ENCODE measurements around the gene ELAC1. TPM values are rescaled to one million over a fixed set of nuclear protein-coding genes. Genes with fewer than 3 reads are reported as not detected.

ELAC1 gene
- total RNA-seq, 4 donors from 2014 or later = 9.3 to 23.5 (median 16.3) TPM

- intact Hi-C loops (cut with DNase I) = loop anchor here (10.0 kb wide), 2 partner anchors 64 to 144 kb away; partner anchors contain the start of gene ELAC1
- 85 to 87% methylated on average over 4 of the region's 4 CpGs for WGBS, 2 donors
- Histone ChIP-seq H3K36me3 (no peaks in the 10 kb centered on the region), H3K4me1 (peaks cover 9 to 23% of the 10 kb centered on the region in 2 donors), H3K27me3 (no peaks in the 10 kb centered on the region), H3K9me3 (no peaks in the 10 kb centered on the region), H3K4me3 (replicated peaks in 1 of 3) (no peak overlapping the region), H3K27ac (no peak overlapping the region)
- no peak for TF ChIP-seq POLR2A (IDR thresholded peaks at IDR 0.05)
- TF ChIP-seq, protein P1, sequence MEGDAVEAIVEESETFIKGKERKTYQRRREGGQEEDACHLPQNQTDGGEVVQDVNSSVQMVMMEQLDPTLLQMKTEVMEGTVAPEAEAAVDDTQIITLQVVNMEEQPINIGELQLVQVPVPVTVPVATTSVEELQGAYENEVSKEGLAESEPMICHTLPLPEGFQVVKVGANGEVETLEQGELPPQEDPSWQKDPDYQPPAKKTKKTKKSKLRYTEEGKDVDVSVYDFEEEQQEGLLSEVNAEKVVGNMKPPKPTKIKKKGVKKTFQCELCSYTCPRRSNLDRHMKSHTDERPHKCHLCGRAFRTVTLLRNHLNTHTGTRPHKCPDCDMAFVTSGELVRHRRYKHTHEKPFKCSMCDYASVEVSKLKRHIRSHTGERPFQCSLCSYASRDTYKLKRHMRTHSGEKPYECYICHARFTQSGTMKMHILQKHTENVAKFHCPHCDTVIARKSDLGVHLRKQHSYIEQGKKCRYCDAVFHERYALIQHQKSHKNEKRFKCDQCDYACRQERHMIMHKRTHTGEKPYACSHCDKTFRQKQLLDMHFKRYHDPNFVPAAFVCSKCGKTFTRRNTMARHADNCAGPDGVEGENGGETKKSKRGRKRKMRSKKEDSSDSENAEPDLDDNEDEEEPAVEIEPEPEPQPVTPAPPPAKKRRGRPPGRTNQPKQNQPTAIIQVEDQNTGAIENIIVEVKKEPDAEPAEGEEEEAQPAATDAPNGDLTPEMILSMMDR (IDR thresholded peaks at IDR 0.05) = no peak
- no peak for DNase-seq
Observed at GRCh38 chr18:51028201-51028805, 60.5 kb downstream of the ELAC1 start.

GRCh38 chr18:51029378-51029693, 61.5 kb downstream of the ELAC1 start:
- no peaks in the 10 kb centered on the region for H3K36me3 ChIP-seq
- H3K9me3 ChIP-seq = no peaks in the 10 kb centered on the region
- intact Hi-C loops (cut with DNase I) = loop anchor here (10.0 kb wide), 2 partner anchors 65 to 145 kb away; partner anchors contain the start of gene ELAC1
- no peaks in the 10 kb centered on the region for H3K27me3 ChIP-seq
- DNase-seq = no peak
- H3K4me1 ChIP-seq = peaks cover 9 to 33% of the 10 kb centered on the region in 2 donors
- 10 to 12% methylated on average over 10 of the region's 10 CpGs for WGBS, 2 donors
- peak overlapping the region; percentile 95 to 97 (median 96) for H3K27ac ChIP-seq
- TF ChIP-seq POLR2A (IDR thresholded peaks at IDR 0.05) = no peak
- TF ChIP-seq, protein P1 (IDR thresholded peaks at IDR 0.05) = no peak
- peak overlapping the region; percentile 19 to 73 (median 31) for H3K4me3 ChIP-seq (replicated peaks in 1 of 3)

GRCh38 chr18:51029694-51030536, 62.1 kb downstream of the ELAC1 start, which contains the start of gene SMAD4:
Gene SMAD4 (plus strand): TSS chr18:51030213. CDS start chr18:51047047, 16,834 bp downstream.
- DNase-seq = peak; percentile 96 to 97
- Histone ChIP-seq H3K4me1 (peaks cover 11 to 39% of the 10 kb centered on the region in 2 donors), H3K4me3 (replicated peaks in 1 of 3) (peak within 1 kb of the TSS; percentile 29 to 73 (median 37)), H3K36me3 (no peaks in the 10 kb centered on the region), H3K27me3 (no peaks in the 10 kb centered on the region), H3K27ac (peak within 1 kb of the TSS; percentile 95 to 97 (median 96)), H3K9me3 (no peaks in the 10 kb centered on the region)
- intact Hi-C loops (cut with DNase I) = loop anchor here (10.0 kb wide), 3 partner anchors 65 to 205 kb away; partner anchors contain the start of genes ELAC1 and MRO
- 1% methylated on average over 15 to 17 of the region's 79 CpGs for WGBS, 2 donors
- TF ChIP-seq, protein P1 (IDR thresholded peaks at IDR 0.05) = no peak
- TF ChIP-seq POLR2A (IDR thresholded peaks at IDR 0.05) = peak; percentile 65 to 96

- intact Hi-C loops (cut with DNase I) = loop anchor here (10.0 kb wide), 1 partner anchor 206 kb away; the partner anchor contains the start of gene MRO
- Histone ChIP-seq H3K27me3 (no peaks in the 10 kb centered on the region), H3K4me1 (peaks cover 19 to 46% of the 10 kb centered on the region in 2 donors), H3K27ac (peak overlapping the region; percentile 95 to 97 (median 96)), H3K9me3 (no peaks in the 10 kb centered on the region), H3K4me3 (replicated peaks in 1 of 3) (peak overlapping the region; percentile 29 to 73 (median 37)), H3K36me3 (no peaks in the 10 kb centered on the region)
- peak; percentile 75 to 79 for DNase-seq
- WGBS, 2 donors = 0% methylated on average over 15 to 23 of the region's 66 CpGs
- TF ChIP-seq, protein P1 (IDR thresholded peaks at IDR 0.05) = no peak
- TF ChIP-seq POLR2A (IDR thresholded peaks at IDR 0.05) = no peak
Observed at GRCh38 chr18:51030537-51031258, 62.9 kb downstream of the ELAC1 start.
